ENCODE data around the gene CXCL5.

The CXCL5 gene

DNA sequence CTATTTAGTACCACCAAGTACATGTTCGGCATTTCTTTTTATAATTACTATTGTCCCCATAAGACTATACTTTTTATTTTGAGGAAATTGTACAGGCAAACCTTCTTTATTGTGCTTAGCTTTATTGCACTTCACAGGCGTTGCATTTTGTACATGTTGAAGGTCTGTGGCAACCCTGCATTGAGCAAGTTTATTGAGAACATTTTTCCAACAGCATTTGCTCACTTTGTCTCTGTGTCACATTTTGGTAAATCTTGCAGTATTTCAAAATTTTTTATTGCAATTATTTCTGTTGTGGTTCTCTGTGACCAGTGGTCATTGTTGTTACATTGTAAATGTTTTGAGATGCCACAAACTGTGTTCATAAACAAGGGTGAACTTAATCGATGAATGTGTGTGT lies 10.8 kb upstream of the CXCL5 start:
- TF ChIP-seq MAX (IDR thresholded peaks at IDR 0.05): no peak
- no peak for TF ChIP-seq YY1 (IDR thresholded peaks at IDR 0.05; ENCODE audit: low read depth)
- no peak for TF ChIP-seq CREB1 (IDR thresholded peaks at IDR 0.05; ENCODE audit: low read depth)
- no peak for TF ChIP-seq EP300 (IDR thresholded peaks at IDR 0.05; ENCODE audit: borderline replicate concordance)
- TF ChIP-seq RAD21 (IDR thresholded peaks at IDR 0.05; ENCODE audit: low read depth): no peak
- no peak for TF ChIP-seq NFIC (IDR thresholded peaks at IDR 0.05)
- no peak for TF ChIP-seq TAF1 (IDR thresholded peaks at IDR 0.05; ENCODE audit: low read depth)
- no peak for TF ChIP-seq REST (IDR thresholded peaks at IDR 0.05; ENCODE audit: low read depth)

- no peak for TF ChIP-seq EGR1 (IDR thresholded peaks at IDR 0.05)
- TF ChIP-seq USF1 (IDR thresholded peaks at IDR 0.05): no peak
- peak; percentile 67 for TF ChIP-seq CEBPB (IDR thresholded peaks at IDR 0.05)
- no peak for TF ChIP-seq REST (IDR thresholded peaks at IDR 0.05; ENCODE audit: low read depth)
- TF ChIP-seq TCF12 (IDR thresholded peaks at IDR 0.05; ENCODE audit: low read depth): no peak
These were observed 7.6 kb upstream of the CXCL5 start for GRCh38 chr4:74006009-74006476.

DNA sequence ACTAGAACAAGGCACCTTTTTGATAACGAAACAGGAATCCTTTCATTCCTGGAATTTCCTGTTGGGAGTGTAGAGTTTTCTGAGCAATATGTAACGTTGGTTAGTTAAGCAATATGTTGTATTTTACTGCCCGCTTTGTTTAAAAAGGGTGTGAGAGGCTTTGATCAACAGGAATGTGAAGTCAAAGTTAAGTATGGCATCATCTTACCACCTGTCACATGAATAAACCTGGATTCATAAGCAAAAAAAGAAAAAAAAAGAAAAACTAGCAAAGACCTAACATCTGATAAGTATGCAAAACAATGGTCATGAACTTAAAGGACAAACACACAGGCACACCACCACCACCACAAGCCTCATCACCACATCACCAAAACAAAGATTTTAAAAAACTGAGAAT lies 7.1 kb upstream of the CXCL5 start:
- TF ChIP-seq FOXM1 (IDR thresholded peaks at IDR 0.05; ENCODE audit: borderline replicate concordance, low read depth) (0 out of 2 replicates have a peak, but pooled peaks have one; percentile 18), CEBPB (IDR thresholded peaks at IDR 0.05) (peak; percentile 46; the same call in 1 of the 2 replicates), YY1 (IDR thresholded peaks at IDR 0.05; ENCODE audit: low read depth) (no peak), ZBTB7A (IDR thresholded peaks at IDR 0.05; ENCODE audit: low read depth) (no peak)

GRCh38 chr4:74004668-74005067 lies 6.2 kb upstream of the CXCL5 start:
- no peak for TF ChIP-seq CREB1 (IDR thresholded peaks at IDR 0.05; ENCODE audit: low read depth)
- TF ChIP-seq EGR1 (IDR thresholded peaks at IDR 0.05): no peak
- TF ChIP-seq CEBPB (IDR thresholded peaks at IDR 0.05): no peak
- no peak for TF ChIP-seq EP300 (IDR thresholded peaks at IDR 0.05; ENCODE audit: borderline replicate concordance)
- no peak for TF ChIP-seq RAD21 (IDR thresholded peaks at IDR 0.05; ENCODE audit: low read depth)
- no peak for TF ChIP-seq TCF12 (IDR thresholded peaks at IDR 0.05; ENCODE audit: low read depth)
- no peak for TF ChIP-seq USF1 (IDR thresholded peaks at IDR 0.05)
- TF ChIP-seq TEAD4 (IDR thresholded peaks at IDR 0.05): no peak
- no peak for TF ChIP-seq REST (IDR thresholded peaks at IDR 0.05; ENCODE audit: low read depth)
- no peak for TF ChIP-seq MAX (IDR thresholded peaks at IDR 0.05)
- no peak for TF ChIP-seq NFIC (IDR thresholded peaks at IDR 0.05)
- TF ChIP-seq ZBTB7A (IDR thresholded peaks at IDR 0.05; ENCODE audit: low read depth): no peak
- TF ChIP-seq TAF1 (IDR thresholded peaks at IDR 0.05; ENCODE audit: low read depth): no peak
- no peak for TF ChIP-seq FOXM1 (IDR thresholded peaks at IDR 0.05; ENCODE audit: borderline replicate concordance, low read depth)
- no peak for TF ChIP-seq YY1 (IDR thresholded peaks at IDR 0.05; ENCODE audit: low read depth)

GRCh38 chr4:74000301-74000700 lies 1.8 kb upstream of the CXCL5 start:
- no peak for TF ChIP-seq RAD21 (IDR thresholded peaks at IDR 0.05; ENCODE audit: low read depth)
- TF ChIP-seq EP300 (IDR thresholded peaks at IDR 0.05; ENCODE audit: borderline replicate concordance): no peak
